Activated T-helper 1 cell treated with anti-CD3 and anti-CD28 coated beads, Interleukin-2, amount 50 U/mL, for 16 hours (primary cell): ENCODE results near the gene MSN.

Source experiments
- DNase-seq, 2 donors: peaks; one replicate each; pipeline ENCODE4 v3.0.0-alpha.2; 2020; ENCODE audit warnings: low read depth in 1 of 2, low spot score in 1 of 2

The MSN gene

DNA sequence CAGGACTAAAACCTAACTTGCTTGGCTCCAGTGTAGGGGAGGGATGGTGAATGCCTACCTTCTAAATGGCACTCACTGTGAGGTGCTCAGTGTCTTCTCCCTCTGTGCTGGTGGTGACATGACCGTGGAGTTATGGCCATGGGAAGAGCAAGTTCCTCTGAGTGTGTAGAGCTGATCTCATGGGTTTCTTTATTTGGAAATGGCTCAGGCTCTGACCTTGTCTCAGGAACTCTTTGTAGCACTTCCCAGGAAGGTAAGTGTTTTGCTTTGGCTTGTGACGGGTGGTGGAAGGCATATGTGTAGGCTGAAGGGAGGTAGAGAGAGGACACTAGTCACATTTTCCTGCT lies 6.4 kb downstream of the MSN start:
- no peak for DNase-seq

DNA sequence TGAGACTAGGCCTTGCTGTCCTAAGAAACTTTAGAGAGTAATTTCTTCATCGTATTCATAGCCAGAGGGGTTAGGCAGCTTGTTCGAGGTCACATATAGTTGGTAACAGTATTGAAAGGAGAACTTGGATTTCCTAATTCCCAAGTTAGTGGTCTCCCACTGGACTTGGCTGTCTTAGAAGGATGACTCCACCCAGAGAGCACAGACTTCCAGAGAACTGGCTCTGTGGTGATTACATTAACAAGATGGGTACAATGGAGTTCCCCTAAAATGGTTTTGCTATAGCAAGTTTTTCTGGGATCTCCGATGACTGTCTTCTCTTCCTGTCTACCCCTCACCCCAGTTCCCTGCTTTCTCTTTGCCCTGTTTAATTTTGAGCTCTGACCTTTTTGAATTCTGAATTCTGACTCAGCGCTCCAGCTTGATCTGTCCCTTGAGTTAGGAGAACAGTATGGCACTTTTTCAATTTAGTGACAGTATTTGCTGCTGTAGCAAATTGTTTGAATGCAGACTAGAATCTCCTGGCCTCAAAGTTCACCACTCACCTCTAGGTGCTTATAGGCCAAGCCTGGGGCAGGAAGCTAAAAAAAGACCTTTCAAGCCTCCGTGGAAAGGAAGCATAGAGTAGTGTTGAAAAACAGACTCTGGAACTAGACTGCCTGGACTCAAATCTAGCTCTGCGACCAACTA lies 6.9 kb downstream of the MSN start:
- DNase-seq, result no peak

DNA sequence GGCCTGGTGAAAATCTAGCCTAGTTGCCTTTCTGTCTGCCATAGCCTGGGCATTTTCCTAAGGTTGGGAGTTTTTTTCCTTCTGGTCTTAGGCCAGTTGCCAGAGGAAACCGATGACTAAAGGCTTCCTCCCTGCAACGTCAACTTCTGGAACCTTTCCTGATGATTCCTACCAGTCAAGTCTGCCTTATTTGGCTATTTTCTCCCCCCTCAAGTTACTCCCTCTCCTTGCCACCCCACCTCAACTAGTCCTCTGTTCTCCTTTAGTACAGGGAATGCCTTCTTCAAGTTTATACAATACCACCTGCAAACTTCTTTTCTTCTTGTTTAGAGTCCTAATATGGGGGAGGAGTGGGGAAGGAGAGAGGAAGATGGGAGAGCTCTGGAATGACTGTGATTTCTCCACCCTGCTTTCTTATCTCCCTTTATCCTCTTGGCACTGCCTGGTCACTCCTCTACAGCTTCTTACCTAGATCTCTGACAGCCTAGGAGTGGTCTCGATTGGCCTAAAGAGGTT lies 10.6 kb downstream of the MSN start:
- DNase-seq, result no peak

GRCh38 chrX:65679071-65679540 lies 11.7 kb downstream of the MSN start:
- DNase-seq, result no peak

- DNase-seq, result no peak
These were observed 14.4 kb downstream of the MSN start for GRCh38 chrX:65681810-65682209.

- DNase-seq, result no peak
These were observed 17.7 kb downstream of the MSN start for GRCh38 chrX:65685112-65685511.

DNA sequence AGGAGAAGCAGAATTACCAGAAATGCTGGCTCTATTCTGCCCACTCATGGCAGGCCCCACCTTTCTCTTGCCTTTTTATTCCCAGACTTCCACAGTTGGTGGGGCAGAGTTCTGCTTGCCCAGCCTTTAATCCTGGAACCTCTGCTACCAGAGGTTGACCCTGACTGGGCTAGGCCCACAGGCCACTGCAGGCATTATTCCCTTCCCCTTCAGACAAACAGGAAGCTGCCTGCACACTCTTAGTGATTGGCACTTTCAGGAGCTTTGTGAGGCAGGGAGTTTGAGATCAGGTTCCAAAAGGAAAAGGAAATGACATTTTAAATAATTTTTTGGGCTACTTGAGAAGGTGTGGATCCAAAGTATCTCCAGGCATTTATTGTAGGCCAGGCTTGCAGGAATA lies 18.8 kb downstream of the MSN start:
- DNase-seq, result no peak

DNA sequence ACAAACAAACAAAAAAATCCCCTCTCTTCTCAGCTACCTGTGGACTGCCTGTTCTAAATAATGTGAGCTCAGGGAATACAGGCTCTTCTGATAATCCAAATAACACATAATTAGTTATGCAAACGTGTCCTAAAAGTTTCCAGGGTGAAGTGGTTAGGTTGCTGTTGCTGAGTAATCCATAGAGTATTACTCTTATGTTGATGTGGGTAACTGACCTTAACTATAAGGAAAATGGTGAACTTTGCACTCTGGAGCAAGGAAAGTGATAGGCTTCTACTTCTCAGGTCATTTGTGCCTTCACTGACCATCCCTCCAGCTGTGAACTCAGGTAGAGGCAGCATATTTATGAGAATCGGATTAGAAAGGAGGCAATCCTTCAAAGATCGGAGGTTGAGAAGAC lies 19.9 kb downstream of the MSN start:
- DNase-seq, result no peak

DNA sequence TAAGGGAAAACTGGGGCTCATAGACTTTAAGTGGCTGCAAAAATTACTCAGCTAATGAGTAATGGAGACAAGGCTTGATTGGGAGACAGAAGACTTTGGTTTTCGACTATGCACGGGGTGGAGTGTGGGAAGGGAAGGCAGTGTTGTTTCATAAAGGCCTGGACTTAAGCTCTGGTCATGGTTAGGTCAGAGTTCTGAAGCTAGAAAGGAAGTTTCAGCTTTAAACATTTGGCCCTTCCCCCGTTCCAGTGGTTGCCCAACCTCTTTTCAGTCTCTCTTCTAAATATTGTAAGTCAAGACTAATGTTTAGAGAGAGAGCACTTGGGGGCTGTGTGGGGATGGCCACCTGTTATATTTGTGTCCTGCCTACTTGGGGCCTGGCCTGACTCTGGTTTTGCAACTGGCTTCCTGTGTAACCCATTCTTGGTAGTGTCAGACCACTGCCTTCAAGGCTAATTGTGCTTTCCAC lies 21.0 kb downstream of the MSN start:
- no peak for DNase-seq

DNA sequence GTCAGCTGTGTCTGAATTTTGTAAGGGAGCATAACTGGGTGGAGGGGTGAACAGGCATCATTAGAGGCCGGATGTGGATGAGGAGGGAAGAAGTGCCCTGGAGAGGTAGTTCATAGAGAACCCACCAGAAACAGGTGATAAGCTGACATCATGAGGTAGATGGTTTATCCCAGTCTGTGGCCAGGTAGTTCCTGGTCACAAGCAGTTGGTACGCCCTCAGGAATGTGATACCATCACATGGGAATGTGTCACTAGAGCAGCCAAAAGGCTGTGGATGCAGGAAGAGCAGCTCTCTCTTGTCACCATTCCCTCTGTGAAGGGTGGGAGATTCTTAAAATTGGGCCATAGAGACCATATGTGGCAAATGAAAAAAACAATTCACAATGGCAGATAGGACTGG lies 21.9 kb downstream of the MSN start:
- no peak for DNase-seq

GRCh38 chrX:65690057-65690855 lies 22.8 kb downstream of the MSN start:
- no peak for DNase-seq

DNA sequence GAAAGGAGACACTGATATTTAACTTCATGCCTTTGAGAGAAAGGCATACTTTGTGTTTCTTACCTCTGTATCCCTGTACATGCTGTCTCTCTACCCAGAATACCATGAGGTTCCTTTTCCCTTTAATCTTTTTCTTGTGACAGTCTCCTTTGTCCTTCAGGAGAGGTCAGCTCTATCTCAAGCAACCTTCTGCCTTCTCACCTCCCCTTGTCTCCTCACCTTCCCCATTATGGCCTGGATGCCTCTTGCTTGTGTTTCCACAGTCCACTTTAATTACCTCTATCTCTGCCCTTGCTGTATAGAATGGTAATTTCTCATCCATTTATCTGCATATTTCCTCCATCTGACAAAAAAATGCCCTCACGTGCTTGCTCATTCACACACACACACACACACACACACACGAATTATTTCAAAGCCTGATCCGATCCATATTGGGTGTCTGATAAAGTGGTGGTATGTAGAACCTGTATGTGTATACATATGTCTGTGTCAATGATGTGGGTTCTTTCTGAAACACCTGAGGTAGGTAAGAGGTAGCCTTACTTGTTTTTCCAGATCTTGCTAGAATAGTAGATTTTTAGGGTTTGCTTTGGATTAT lies 28.5 kb downstream of the MSN start:
- no peak for DNase-seq

GRCh38 chrX:65696613-65697012 lies 29.2 kb downstream of the MSN start:
- DNase-seq, result no peak

- no peak for DNase-seq
These were observed 29.8 kb downstream of the MSN start for GRCh38 chrX:65697211-65697641.

GRCh38 chrX:65697915-65698796 lies 30.7 kb downstream of the MSN start:
- peak; percentile 30 to 50 for DNase-seq

- DNase-seq, result no peak
These were observed 35.5 kb downstream of the MSN start for GRCh38 chrX:65702956-65703355.

GRCh38 chrX:65705439-65705838 lies 38.0 kb downstream of the MSN start:
- no peak for DNase-seq

DNA sequence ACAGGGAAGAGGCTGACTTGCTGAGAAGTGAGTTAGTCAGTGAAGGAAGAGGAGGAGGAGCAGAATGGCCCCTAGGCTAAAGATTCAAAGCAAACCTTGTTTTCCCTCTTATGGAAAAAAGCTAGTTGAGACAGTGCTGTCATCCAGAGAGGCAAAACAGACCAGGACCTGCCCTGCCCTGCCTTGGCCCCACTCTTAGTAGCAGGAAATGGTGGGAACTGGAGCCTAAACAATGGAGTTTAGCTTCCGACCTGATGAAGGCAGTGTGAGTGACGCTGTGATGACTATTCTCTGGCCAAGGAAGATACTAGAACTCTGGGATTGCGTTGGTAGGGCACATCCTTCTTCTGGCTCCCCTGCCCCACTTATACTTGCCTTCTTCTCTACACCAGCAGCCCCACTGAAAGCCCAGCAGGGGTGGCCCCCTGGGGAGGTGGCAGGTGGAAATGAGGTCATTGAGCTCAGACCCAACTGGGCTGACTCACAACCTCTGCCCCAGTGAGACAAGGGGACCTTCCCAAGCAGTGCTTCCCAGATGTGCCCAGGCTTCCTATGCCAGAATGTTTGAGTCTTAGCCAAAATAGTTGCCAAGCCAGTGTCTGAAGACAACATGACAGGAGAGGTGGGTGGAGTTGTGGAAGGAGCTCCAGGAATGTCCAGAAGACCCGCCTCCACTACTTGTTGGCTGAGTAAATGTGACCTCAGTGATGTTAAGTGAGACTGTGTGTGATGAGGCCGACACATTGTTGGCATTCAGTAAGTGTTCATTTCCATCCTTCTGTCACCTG lies 38.8 kb downstream of the MSN start:
- peak in 1 of 2 donors; percentile 25 for DNase-seq

DNA sequence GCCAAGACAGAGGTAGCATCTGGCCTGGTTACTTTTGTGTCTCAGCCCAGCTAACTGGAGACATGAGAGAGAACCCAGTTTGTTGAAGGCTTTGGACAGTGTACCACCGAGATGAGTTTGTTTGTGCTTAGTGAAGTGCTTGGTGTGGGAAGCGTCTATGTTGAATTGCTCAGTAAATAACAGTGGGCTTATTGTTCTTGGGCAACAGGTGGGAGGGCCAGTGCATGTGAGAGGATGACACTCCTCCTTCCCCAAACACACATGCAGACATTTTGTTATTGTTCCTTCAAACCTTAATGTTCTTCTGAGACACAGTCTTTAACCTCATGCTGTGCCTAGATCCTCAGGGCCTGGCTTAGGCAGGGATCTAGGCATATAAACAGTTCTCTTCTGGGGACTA lies 39.7 kb downstream of the MSN start:
- DNase-seq, result no peak
